ENCODE measurements around the gene KRT81. TPM values are rescaled to one million over a fixed set of nuclear protein-coding genes. Genes with fewer than 3 reads are reported as not detected.

The KRT81 gene
- total RNA-seq, 2 experiments from 2014 or later = not detected

DNA sequence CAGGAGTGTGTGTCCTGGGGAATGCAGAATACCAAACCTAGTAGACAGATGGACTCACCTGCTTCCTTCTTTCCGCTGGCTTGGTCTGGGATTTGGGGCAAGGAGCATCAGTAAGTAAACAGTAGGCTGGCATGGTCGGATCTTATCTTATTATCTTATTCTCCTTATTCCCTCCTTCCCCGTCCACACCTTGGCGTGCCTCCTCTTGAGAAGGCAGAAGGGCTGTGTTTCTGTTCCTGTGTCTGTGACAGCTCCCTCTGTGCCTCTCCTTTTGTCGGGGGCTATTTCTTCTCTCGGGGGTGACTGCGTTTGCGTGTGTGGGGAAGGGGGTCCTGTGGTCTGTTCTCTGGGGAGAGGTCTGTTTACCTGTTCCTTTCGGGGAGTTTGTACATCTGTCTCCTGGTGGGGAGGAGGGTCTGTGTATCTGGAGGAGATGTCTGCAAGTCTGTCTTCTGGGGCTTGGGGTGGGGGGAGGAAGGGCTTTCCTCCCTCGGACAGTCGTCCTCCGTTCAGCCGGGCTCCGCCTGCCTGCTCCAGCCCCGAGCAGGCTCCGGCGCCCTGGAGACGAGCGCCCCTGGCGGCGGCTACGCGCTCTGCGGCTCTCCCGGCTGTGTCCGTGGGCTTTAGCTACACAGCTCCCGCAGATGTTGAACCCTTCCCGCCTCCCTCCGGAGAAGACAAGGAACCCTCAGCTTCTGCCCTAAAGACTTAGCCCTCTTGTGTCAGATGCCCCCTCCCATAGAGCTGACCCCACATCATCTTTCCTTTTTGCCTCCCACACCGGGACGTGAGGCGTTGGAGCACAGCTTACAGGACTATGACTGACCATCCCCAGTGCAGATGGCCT, 12.5 kb downstream of the KRT81 start:
- ATAC-seq (peak; percentile 100), DNase-seq (peak; percentile 78)
- CTCF ChIA-PET = interaction anchor here (0.6 to 5.3 kb wide), 63 partner anchors 8 to 602 kb away, joined by 3 to 69 read pairs (median 3); partner anchors contain the start of gene KRT85
- H3K36me3 Mint-ChIP-seq (ENCODE audit: low read depth) = no peaks in the 10 kb centered on the region
- H3K27ac Mint-ChIP-seq = no peak overlapping the region
- H3K9me3 Mint-ChIP-seq = no peaks in the 10 kb centered on the region
- POLR2A ChIA-PET = no interaction called here
- TF ChIP-seq, protein P1, sequence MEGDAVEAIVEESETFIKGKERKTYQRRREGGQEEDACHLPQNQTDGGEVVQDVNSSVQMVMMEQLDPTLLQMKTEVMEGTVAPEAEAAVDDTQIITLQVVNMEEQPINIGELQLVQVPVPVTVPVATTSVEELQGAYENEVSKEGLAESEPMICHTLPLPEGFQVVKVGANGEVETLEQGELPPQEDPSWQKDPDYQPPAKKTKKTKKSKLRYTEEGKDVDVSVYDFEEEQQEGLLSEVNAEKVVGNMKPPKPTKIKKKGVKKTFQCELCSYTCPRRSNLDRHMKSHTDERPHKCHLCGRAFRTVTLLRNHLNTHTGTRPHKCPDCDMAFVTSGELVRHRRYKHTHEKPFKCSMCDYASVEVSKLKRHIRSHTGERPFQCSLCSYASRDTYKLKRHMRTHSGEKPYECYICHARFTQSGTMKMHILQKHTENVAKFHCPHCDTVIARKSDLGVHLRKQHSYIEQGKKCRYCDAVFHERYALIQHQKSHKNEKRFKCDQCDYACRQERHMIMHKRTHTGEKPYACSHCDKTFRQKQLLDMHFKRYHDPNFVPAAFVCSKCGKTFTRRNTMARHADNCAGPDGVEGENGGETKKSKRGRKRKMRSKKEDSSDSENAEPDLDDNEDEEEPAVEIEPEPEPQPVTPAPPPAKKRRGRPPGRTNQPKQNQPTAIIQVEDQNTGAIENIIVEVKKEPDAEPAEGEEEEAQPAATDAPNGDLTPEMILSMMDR (IDR thresholded peaks at IDR 0.05) = peak; percentile 94
- H3K4me3 Mint-ChIP-seq = no peak overlapping the region
- intact Hi-C loops (cut with micrococcal nuclease) = loop anchor here (5.0 kb wide), 1 partner anchor 111 kb away; no protein-coding TSS in a partner anchor
- H3K4me1 Mint-ChIP-seq (ENCODE audit: low read depth) = peaks cover 2% of the 10 kb centered on the region
- H3K27me3 Mint-ChIP-seq = peaks cover 28% of the 10 kb centered on the region

DNA sequence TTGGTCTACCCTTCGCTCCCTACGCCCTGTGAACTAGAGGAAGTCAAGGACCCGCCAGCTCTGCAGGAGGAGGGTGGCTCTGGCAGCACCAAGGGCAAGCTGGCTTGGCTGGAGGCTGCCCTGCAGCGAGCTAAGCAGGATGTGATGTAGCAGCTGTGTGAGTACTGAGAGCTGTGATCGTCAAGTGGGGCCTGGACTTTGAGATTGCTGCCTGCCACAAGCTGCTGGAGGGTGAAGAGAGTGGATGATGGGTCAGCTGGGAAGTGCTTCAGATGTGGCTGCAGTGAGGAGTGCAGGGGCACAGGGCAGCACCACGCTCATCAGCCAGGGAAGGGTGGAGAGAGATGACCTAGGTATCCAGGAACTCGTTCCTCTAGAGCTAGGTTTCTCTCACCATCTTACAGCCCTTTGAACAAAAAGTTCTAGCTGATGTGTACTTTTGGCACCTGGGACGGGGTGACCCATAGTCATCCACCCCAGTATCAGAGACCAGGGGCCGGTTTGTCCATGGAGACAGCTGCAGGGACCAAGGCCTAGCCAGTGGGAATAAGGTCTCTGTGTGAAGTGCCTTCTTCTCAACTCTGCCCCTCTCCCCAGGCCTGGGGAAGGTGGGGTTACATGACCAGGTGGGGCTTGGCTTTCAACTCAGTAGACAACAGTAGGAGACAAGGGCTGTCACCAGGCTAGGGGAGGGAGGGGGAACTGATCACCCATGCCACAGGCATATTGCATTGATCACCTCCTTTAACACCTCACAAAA, 13.7 kb downstream of the KRT81 start:
- Mint-ChIP-seq H3K27ac (no peak overlapping the region), H3K9me3 (no peaks in the 10 kb centered on the region), H3K4me1 (ENCODE audit: low read depth) (peaks cover 2% of the 10 kb centered on the region), H3K27me3 (peaks cover 26% of the 10 kb centered on the region), H3K36me3 (ENCODE audit: low read depth) (no peaks in the 10 kb centered on the region), H3K4me3 (no peak overlapping the region)
- ChIA-PET CTCF (interaction anchor here (0.9 to 5.3 kb wide), 15 partner anchors 9 to 121 kb away, joined by 3 to 69 read pairs (median 4); no protein-coding TSS in a partner anchor), POLR2A (no interaction called here)
- TF ChIP-seq, protein P1 (IDR thresholded peaks at IDR 0.05) = no peak
- DNase-seq (no peak), ATAC-seq (no peak)
- intact Hi-C loops (cut with micrococcal nuclease) = loop anchor here (5.0 kb wide), 1 partner anchor 110 kb away; no protein-coding TSS in a partner anchor

DNA sequence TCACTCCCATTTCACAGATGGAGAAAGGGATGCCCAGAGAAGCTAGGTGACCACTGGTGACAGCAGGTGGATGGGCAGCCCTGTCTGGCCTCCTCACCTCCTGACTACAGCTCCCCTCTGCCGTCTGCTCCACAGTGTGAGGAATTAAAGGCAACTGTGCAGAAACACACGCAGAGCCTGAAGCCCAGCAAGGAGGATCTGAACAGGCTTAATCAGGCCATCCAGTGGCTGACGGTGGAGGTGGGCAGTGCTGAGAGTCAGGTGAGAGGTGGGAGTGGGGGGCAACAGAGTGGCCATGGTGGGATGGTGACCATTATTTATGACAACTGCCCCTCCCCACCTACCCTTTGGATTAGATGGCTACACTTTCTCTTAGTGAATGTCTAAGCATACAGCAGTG, 15.6 kb downstream of the KRT81 start:
- Mint-ChIP-seq H3K9me3 (no peaks in the 10 kb centered on the region), H3K4me1 (ENCODE audit: low read depth) (peaks cover 2% of the 10 kb centered on the region), H3K27ac (no peak overlapping the region), H3K27me3 (peaks cover 30% of the 10 kb centered on the region), H3K4me3 (no peak overlapping the region), H3K36me3 (ENCODE audit: low read depth) (no peaks in the 10 kb centered on the region)
- intact Hi-C loops (cut with micrococcal nuclease) = loop anchor here (5.0 kb wide), 1 partner anchor 108 kb away; no protein-coding TSS in a partner anchor
- DNase-seq (no peak), ATAC-seq (no peak)
- TF ChIP-seq, protein P1 (IDR thresholded peaks at IDR 0.05) = no peak
- CTCF ChIA-PET = interaction anchor here (1.3 to 1.5 kb wide), 3 partner anchors 24 to 54 kb away, joined by 3 to 5 read pairs (median 4); no protein-coding TSS in a partner anchor
- POLR2A ChIA-PET = no interaction called here

DNA sequence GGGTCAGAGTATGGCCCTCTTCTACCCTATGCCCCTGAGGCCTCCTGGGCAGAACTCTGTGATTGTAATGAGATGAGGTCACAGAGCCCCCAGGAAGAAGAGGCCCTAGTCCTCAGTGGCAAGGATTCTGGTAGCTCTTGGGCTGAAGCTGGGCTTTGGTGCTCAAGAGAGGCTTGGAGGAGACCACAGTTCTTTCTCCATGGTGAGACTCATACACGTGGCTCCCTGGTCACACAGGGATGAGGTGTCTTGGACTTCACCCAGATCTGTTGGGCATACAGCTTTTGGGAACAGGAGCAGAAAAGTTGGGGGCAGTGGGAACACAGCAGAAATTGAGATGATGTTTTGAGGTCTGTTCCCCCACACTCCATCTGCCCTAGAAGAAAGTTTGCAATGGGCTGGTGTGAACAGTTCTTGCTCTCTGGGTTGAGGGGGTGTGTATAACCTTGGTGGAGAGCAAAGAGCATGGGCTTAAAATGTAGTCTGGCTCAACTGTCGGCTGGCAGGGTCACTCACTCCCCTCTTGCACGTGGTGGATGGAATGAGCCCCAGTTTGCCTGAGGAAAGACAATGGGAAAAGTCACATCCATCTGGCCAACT, 16.7 kb downstream of the KRT81 start, which contains the start of gene KRT86:
TSS of gene KRT86 (plus strand) at position 125 of the 600 bp plus-strand sequence. CDS start 27,272 bp downstream, outside the sequence.
- Mint-ChIP-seq H3K4me3 (no peak within 1 kb of the TSS), H3K4me1 (ENCODE audit: low read depth) (peaks cover 2% of the 10 kb centered on the region), H3K9me3 (no peaks in the 10 kb centered on the region), H3K27me3 (peaks cover 30% of the 10 kb centered on the region), H3K27ac (no peak within 1 kb of the TSS), H3K36me3 (ENCODE audit: low read depth) (no peaks in the 10 kb centered on the region)
- ChIA-PET POLR2A (no interaction called here), CTCF (interaction anchor here (0.6 to 1.5 kb wide), 5 partner anchors 10 to 61 kb away, joined by 3 to 5 read pairs (median 4); no protein-coding TSS in a partner anchor)
- intact Hi-C loops (cut with micrococcal nuclease) = loop anchor here (5.0 kb wide), 1 partner anchor 107 kb away; no protein-coding TSS in a partner anchor
- TF ChIP-seq, protein P1 (IDR thresholded peaks at IDR 0.05) = no peak
- DNase-seq (no peak), ATAC-seq (no peak)

All from activated CD8-positive, alpha-beta T cell treated with anti-CD3 and anti-CD28 coated beads for 36 hours (primary cell).